HL-60 (cell line): ENCODE results near the gene PXK.

Experiments
- DNase-seq, 2 experiments: peaks; one replicate each; pipeline ENCODE4 v3.0.0-alpha.2; 2010 to 2020; ENCODE audit warnings: low read depth in 1 of 2, low spot score in 1 of 2
- H3K27ac ChIP-seq: fragments of 250-450 bp; sonication (Bioruptor Pico); replicated peaks from 2 replicates; pipeline ENCODE4 v1.5.1; 2020; ENCODE audit warnings: mild to moderate bottlenecking, moderate library complexity
- H3K27me3 ChIP-seq: fragments of 250-450 bp; sonication (Bioruptor Pico); 2 replicates; pipeline ENCODE4 v1.5.1; 2021; ENCODE audit warnings: mild to moderate bottlenecking, moderate library complexity; ENCODE audit not compliant: insufficient read depth, poor library complexity, severe bottlenecking
- H3K4me3 ChIP-seq: replicated peaks from 2 replicates; pipeline ENCODE4 v1.5.1; 2011; ENCODE audit warnings: mild to moderate bottlenecking, control low read depth, low read length; ENCODE audit not compliant: insufficient read depth
- GABPA ChIP-seq: IDR thresholded peaks from 2 replicates; pipeline ENCODE4 v1.6.1; 2012; ENCODE audit warnings: low read depth
- POLR2AphosphoS5 ChIP-seq: IDR thresholded peaks from 2 replicates; pipeline ENCODE4 v1.6.1; 2012; ENCODE audit warnings: low read depth
- SPI1 ChIP-seq: IDR thresholded peaks from 2 replicates; pipeline ENCODE4 v1.6.1; 2012; ENCODE audit warnings: low read depth, mild to moderate bottlenecking, borderline replicate concordance
- TF ChIP-seq, protein P1 (sequence below): IDR thresholded peaks from 2 replicates; pipeline ENCODE4 v1.6.1; 2012; ENCODE audit warnings: low read depth; ENCODE audit not compliant: insufficient replicate concordance
- TF ChIP-seq, protein P2 (sequence below): IDR thresholded peaks from one replicate; pipeline ENCODE4 v1.5.1; 2011; ENCODE audit warnings: low read length, control low read depth, inconsistent platforms; ENCODE audit not compliant: insufficient read depth

Gene PXK

DNA sequence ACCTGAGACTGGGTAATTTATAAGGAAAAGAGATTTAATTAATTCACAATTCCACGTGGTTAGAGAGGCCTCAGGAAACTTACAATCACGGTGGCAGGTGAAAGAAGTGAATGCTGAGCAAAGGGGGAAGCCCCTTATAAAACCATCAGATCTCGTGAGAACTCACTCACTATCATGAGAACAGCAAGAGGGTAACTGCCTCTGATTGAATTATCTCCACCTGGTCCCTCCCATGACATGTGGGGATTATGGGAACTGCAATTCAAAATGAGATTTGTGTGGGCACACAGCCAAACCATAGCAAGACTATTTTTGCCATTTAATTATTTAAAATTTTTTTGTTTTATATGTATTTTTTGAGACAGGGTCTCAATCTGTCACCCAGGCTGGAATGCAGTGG, 132.2 kb downstream of the PXK start:
- Histone ChIP-seq H3K4me3 (no peak overlapping the region), H3K27ac (no peak overlapping the region), H3K27me3 (no peaks in the 10 kb centered on the region)
- no peak for DNase-seq
- TF ChIP-seq, protein P1, sequence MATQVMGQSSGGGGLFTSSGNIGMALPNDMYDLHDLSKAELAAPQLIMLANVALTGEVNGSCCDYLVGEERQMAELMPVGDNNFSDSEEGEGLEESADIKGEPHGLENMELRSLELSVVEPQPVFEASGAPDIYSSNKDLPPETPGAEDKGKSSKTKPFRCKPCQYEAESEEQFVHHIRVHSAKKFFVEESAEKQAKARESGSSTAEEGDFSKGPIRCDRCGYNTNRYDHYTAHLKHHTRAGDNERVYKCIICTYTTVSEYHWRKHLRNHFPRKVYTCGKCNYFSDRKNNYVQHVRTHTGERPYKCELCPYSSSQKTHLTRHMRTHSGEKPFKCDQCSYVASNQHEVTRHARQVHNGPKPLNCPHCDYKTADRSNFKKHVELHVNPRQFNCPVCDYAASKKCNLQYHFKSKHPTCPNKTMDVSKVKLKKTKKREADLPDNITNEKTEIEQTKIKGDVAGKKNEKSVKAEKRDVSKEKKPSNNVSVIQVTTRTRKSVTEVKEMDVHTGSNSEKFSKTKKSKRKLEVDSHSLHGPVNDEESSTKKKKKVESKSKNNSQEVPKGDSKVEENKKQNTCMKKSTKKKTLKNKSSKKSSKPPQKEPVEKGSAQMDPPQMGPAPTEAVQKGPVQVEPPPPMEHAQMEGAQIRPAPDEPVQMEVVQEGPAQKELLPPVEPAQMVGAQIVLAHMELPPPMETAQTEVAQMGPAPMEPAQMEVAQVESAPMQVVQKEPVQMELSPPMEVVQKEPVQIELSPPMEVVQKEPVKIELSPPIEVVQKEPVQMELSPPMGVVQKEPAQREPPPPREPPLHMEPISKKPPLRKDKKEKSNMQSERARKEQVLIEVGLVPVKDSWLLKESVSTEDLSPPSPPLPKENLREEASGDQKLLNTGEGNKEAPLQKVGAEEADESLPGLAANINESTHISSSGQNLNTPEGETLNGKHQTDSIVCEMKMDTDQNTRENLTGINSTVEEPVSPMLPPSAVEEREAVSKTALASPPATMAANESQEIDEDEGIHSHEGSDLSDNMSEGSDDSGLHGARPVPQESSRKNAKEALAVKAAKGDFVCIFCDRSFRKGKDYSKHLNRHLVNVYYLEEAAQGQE, result no peak
- TF ChIP-seq GABPA (no peak), SPI1 (no peak), POLR2AphosphoS5 (no peak)
- TF ChIP-seq, protein P2, sequence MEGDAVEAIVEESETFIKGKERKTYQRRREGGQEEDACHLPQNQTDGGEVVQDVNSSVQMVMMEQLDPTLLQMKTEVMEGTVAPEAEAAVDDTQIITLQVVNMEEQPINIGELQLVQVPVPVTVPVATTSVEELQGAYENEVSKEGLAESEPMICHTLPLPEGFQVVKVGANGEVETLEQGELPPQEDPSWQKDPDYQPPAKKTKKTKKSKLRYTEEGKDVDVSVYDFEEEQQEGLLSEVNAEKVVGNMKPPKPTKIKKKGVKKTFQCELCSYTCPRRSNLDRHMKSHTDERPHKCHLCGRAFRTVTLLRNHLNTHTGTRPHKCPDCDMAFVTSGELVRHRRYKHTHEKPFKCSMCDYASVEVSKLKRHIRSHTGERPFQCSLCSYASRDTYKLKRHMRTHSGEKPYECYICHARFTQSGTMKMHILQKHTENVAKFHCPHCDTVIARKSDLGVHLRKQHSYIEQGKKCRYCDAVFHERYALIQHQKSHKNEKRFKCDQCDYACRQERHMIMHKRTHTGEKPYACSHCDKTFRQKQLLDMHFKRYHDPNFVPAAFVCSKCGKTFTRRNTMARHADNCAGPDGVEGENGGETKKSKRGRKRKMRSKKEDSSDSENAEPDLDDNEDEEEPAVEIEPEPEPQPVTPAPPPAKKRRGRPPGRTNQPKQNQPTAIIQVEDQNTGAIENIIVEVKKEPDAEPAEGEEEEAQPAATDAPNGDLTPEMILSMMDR, result no peak

DNA sequence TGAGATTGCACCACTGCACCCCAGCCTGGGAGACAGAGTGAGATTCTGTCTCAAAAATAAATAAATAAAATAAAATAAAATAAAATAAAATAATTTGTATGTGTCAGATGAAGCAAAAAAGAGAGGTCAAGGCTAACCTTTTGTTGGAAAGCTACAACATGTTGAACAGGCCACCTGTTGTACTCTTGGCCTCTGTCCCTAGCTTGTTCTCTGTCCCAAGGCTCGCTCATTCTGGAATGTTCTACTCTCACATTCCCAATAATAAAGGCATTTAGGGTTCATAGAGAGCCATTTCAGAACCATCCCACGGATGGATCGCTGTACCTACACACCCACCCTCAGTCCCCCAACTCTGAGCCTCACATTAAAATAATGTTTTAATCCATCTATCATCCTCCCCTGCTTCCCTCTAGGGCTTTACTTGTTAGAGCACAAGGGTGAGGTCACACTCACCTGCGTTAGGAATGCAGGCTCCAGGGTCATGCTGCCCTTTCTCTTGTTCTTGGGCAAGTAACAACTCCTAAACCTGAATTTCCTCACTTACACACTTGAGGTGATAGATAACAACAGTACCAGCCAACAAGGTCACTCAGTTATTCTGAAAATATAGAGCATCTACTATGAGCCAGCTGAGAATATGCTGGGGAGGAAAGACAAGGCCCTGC, 134.3 kb downstream of the PXK start:
- H3K27ac ChIP-seq, result no peak overlapping the region
- TF ChIP-seq GABPA (no peak), SPI1 (no peak)
- DNase-seq, result no peak
- H3K27me3 ChIP-seq, result no peaks in the 10 kb centered on the region
- no peak overlapping the region for H3K4me3 ChIP-seq

DNA sequence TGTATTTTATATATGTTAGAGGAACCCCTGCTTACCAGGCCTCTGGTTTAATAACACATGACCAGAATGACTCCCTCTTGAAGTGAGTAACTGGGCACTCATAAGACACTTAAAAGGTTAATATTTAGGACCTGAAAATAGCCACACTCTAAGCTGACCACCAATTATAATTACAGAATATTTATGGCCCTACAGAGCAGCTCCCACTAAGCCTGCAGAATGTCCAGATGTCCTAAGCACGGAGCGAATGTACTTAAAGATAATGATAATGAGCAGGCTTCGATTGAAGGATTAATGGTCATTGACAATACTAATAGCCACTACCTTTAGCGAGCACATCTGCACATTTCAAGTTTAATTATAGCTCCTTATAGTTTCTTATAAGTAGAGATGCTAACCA, 136.4 kb downstream of the PXK start:
- TF ChIP-seq, protein P2, result no peak
- TF ChIP-seq GABPA (no peak), SPI1 (no peak), POLR2AphosphoS5 (no peak)
- TF ChIP-seq, protein P1, result no peak
- Histone ChIP-seq H3K4me3 (no peak overlapping the region), H3K27me3 (no peaks in the 10 kb centered on the region), H3K27ac (no peak overlapping the region)
- DNase-seq, result no peak

DNA sequence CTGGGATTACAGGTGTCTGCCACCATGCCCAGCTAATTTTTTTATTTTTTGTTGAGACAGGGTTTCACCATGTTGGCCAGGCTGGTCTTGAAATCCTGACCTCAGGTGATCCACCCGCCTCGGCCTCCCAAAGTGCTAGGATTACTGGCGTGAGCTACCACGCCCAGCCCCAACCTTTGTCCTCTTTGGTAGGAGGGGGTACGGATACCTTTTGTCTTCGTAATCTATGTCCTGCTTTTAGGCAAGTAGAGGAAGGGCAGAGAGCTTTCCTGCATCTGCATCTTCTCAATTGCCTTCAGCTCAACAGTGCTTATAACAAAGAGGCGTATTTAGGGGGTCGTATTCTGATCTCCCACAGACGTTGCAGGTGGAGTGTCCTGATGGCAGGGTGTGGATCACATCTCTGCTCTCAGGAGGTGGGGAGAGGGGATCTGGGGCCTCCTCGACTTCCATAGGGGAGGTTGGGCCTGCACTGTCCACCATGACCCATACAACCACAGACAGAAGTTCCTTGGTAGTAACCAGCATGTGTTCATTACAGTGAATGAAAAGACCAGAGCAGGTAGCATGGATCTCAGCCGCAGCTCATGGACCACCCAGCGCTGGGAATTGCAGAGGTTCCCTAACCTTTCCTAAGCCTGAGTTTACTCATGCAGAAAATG, 137.8 kb downstream of the PXK start:
- H3K27me3 ChIP-seq, result no peaks in the 10 kb centered on the region
- TF ChIP-seq GABPA, result no peak
- no peak overlapping the region for H3K4me3 ChIP-seq
- H3K27ac ChIP-seq, result no peak overlapping the region
- DNase-seq, result no peak
